GM19023 (cell line): ENCODE data around the gene SLC22A23.
A peak's percentile ranks its signal among the peaks of the same experiment; 100 is the strongest.

Experiments used
- ATAC-seq: cut with Tn5 transposase; IDR thresholded peaks from one replicate; pipeline ENCODE4 v1.9.1; 2021; ENCODE audit warnings: mild to moderate bottlenecking, moderate library complexity; ENCODE audit not compliant: unreplicated experiment

Gene SLC22A23

GRCh38 chr6:3339811-3340210 lies 117.0 kb downstream of the SLC22A23 start:
- ATAC-seq, result no peak

GRCh38 chr6:3337521-3338350 lies 119.1 kb downstream of the SLC22A23 start:
- no peak for ATAC-seq

GRCh38 chr6:3336859-3337515 lies 119.9 kb downstream of the SLC22A23 start:
- no peak for ATAC-seq

GRCh38 chr6:3336066-3336786 lies 120.6 kb downstream of the SLC22A23 start:
- ATAC-seq, result no peak

GRCh38 chr6:3335169-3335568 lies 121.7 kb downstream of the SLC22A23 start:
- ATAC-seq, result no peak

GRCh38 chr6:3334555-3334954 lies 122.3 kb downstream of the SLC22A23 start:
- no peak for ATAC-seq

GRCh38 chr6:3333263-3333662 lies 123.6 kb downstream of the SLC22A23 start:
- ATAC-seq, result peak; percentile 63

- no peak for ATAC-seq
These were observed 124.9 kb downstream of the SLC22A23 start for GRCh38 chr6:3331971-3332370.

- ATAC-seq, result no peak
These were observed 125.4 kb downstream of the SLC22A23 start for GRCh38 chr6:3331494-3331893.

- ATAC-seq, result no peak
These were observed 126.7 kb downstream of the SLC22A23 start for GRCh38 chr6:3330199-3330598.

GRCh38 chr6:3329393-3330051 lies 127.3 kb downstream of the SLC22A23 start:
- ATAC-seq, result no peak

GRCh38 chr6:3328796-3329195 lies 128.1 kb downstream of the SLC22A23 start:
- ATAC-seq, result no peak

GRCh38 chr6:3328145-3328544 lies 128.7 kb downstream of the SLC22A23 start:
- no peak for ATAC-seq

GRCh38 chr6:3327403-3327802 lies 129.4 kb downstream of the SLC22A23 start:
- no peak for ATAC-seq

- no peak for ATAC-seq
These were observed 129.9 kb downstream of the SLC22A23 start for GRCh38 chr6:3326981-3327380.

GRCh38 chr6:3326184-3326971 lies 130.5 kb downstream of the SLC22A23 start:
- ATAC-seq, result no peak

GRCh38 chr6:3325210-3325609 lies 131.6 kb downstream of the SLC22A23 start:
- ATAC-seq, result no peak

GRCh38 chr6:3324262-3324942 lies 132.4 kb downstream of the SLC22A23 start:
- ATAC-seq, result peak; percentile 77

GRCh38 chr6:3323696-3324261 lies 133.1 kb downstream of the SLC22A23 start:
- no peak for ATAC-seq
